GM12878 (cell line): ENCODE measurements around the gene LGALSL. TPM values are rescaled to one million over a fixed set of nuclear protein-coding genes. Genes with fewer than 3 reads are reported as not detected.

ENCODE experiments used
- ATAC-seq: fragments of 200-7000 bp; cut with Tn5 transposase; 3 replicates; pipeline ENCODE4 v1.9.1; 2020; ENCODE audit warnings: mild to moderate bottlenecking, moderate library complexity
- BruUV-seq: library from RNA; stranded (reverse); fragments of 400-500 nt; replicated peaks from 2 replicates; lab custom pipeline; 2021; lab: Mats Ljungman, UMichigan
- CTCF ChIA-PET: fragments of 300-600 bp; sonication (Branson Sonifier 250); formaldehyde crosslinking; extraction: SDS; loops from one replicate; lab custom pipeline; 2021; ENCODE audit warnings: inconsistent platforms; lab: Yijun Ruan, JAX
- POLR2A ChIA-PET: fragments of 350-600 bp; formaldehyde crosslinking; extraction: SDS; loops from one replicate; lab custom pipeline; 2021; ENCODE audit warnings: inconsistent platforms; lab: Charles Lee
- RAD21 ChIA-PET: fragments of 300-600 bp; sonication (Branson Sonifier 250); formaldehyde crosslinking; loops from one replicate; lab custom pipeline; 2023; ENCODE audit warnings: antibody characterized with exemption; ENCODE audit not compliant: unreplicated experiment; lab: Charles Lee
- SMC1A ChIA-PET: fragments of 300-600 bp; sonication (Branson Sonifier 250); formaldehyde crosslinking; loops from one replicate; lab custom pipeline; 2023; ENCODE audit not compliant: unreplicated experiment, uncharacterized antibody; lab: Charles Lee
- DNase-seq: peaks from one replicate; pipeline ENCODE4 v3.0.0-alpha.2; 2011; ENCODE audit warnings: low read depth, low spot score
- FAIRE-seq: peaks from 3 replicates; lab custom pipeline; 2011; peaks lifted over from hg19 to GRCh38; lab: Jason Lieb, UNC
- H2AFZ ChIP-seq: 2 replicates; pipeline ENCODE4 v1.6.0; 2011; ENCODE audit warnings: low read depth, low read length, control low read depth; ENCODE audit not compliant: control insufficient read depth
- H3K27ac ChIP-seq: 2 replicates; pipeline ENCODE4 v1.5.1; 2011; ENCODE audit warnings: control low read depth; ENCODE audit not compliant: control insufficient read depth, insufficient read depth
- H3K27me3 ChIP-seq, 2 experiments: replicated peaks in 1 of 2; 2 replicates each; pipeline versions ENCODE4 v1.6.0 to v1.6.1; 2011; ENCODE audit warnings: low read length in 1 of 2; ENCODE audit not compliant: control insufficient read depth in 2 of 2, insufficient read depth in 2 of 2
- H3K36me3 ChIP-seq, 2 experiments: 2 replicates each; pipeline ENCODE4 v1.5.1; 2011; ENCODE audit warnings: low read length in 1 of 2; ENCODE audit not compliant: control insufficient read depth in 2 of 2, insufficient read depth in 2 of 2
- H3K4me1 ChIP-seq: 2 replicates; pipeline ENCODE4 v1.6.1; 2011; ENCODE audit warnings: mild to moderate bottlenecking, low read length, moderate library complexity, mixed read lengths; ENCODE audit not compliant: control insufficient read depth, insufficient read depth
- H3K4me2 ChIP-seq: 2 replicates; pipeline ENCODE4 v1.6.0; 2011; ENCODE audit warnings: control low read depth; ENCODE audit not compliant: control insufficient read depth, insufficient read depth
- H3K4me3 ChIP-seq: fragments of 200-600 bp; sonication (generic); 2 replicates; pipeline ENCODE4 v1.5.1; 2016
- H3K79me2 ChIP-seq: 2 replicates; pipeline ENCODE4 v1.6.0; 2011; ENCODE audit warnings: low read length; ENCODE audit not compliant: control insufficient read depth, insufficient read depth
- H3K9ac ChIP-seq: 2 replicates; pipeline ENCODE4 v1.8.0; 2011; ENCODE audit warnings: low read length, control low read depth, mixed read lengths; ENCODE audit not compliant: control insufficient read depth, insufficient read depth
- H3K9me3 ChIP-seq: replicated peaks from 3 replicates; pipeline ENCODE4 v1.5.1; 2011; ENCODE audit warnings: mild to moderate bottlenecking, low read length; ENCODE audit not compliant: control insufficient read depth, insufficient read depth
- H4K20me1 ChIP-seq: 2 replicates; pipeline ENCODE4 v1.6.0; 2011; ENCODE audit not compliant: control insufficient read depth, insufficient read depth
- BMI1 ChIP-seq: fragments of 450-650 bp; IDR thresholded peaks from 2 replicates; pipeline ENCODE4 v1.6.1; 2016; ENCODE audit warnings: mild to moderate bottlenecking, moderate library complexity, borderline replicate concordance
- CEBPZ ChIP-seq: fragments of 150-350 bp; IDR thresholded peaks from 2 replicates; pipeline ENCODE4 v1.6.1; 2016; ENCODE audit warnings: low read depth, low read length
- FOXK2 ChIP-seq: fragments of 450-650 bp; IDR thresholded peaks from 2 replicates; pipeline ENCODE4 v1.6.1; 2017; ENCODE audit warnings: mild to moderate bottlenecking, moderate library complexity
- KLF5 ChIP-seq: fragments of 450-650 bp; IDR thresholded peaks from 2 replicates; pipeline ENCODE4 v1.6.1; 2014; ENCODE audit warnings: mild to moderate bottlenecking; ENCODE audit not compliant: partially characterized antibody
- POLR2AphosphoS2 ChIP-seq: IDR thresholded peaks from 2 replicates; pipeline ENCODE4 v1.6.1; 2011; ENCODE audit warnings: low read depth, mild to moderate bottlenecking, low read length, improper control_type of control experiment, moderate library complexity
- POLR2AphosphoS5 ChIP-seq: IDR thresholded peaks from 2 replicates; pipeline ENCODE4 v1.6.1; 2011; ENCODE audit warnings: mild to moderate bottlenecking, low read length, inconsistent platforms
- RCOR1 ChIP-seq: conservative IDR thresholded peaks from 2 replicates; pipeline ENCODE4 v1.6.1; 2012; ENCODE audit warnings: low read depth, low read length, improper control_type of control experiment
- SMARCA5 ChIP-seq: fragments of 450-650 bp; IDR thresholded peaks from 2 replicates; pipeline ENCODE4 v1.6.1; 2017; ENCODE audit warnings: mild to moderate bottlenecking
- TCF7 ChIP-seq: IDR thresholded peaks from 2 replicates; pipeline ENCODE4 v1.6.1; 2014; ENCODE audit warnings: antibody characterized with exemption, borderline replicate concordance
- USF1 ChIP-seq: IDR thresholded peaks from 2 replicates; pipeline ENCODE4 v1.6.1; 2011; ENCODE audit warnings: borderline replicate concordance, low read depth, mild to moderate bottlenecking, moderate library complexity, mixed read lengths, low read length; ENCODE audit not compliant: insufficient read depth; ENCODE audit errors: extremely low read length
- ZBED1 ChIP-seq: IDR thresholded peaks from 2 replicates; pipeline ENCODE4 v1.6.1; 2016; ENCODE audit warnings: borderline replicate concordance
- ZBTB11 ChIP-seq: fragments of 450-650 bp; formaldehyde crosslinking; IDR thresholded peaks from 2 replicates; pipeline ENCODE4 v1.5.0; 2022; ENCODE audit warnings: mild to moderate bottlenecking, missing genetic modification characterization
- ZNF274 ChIP-seq: IDR thresholded peaks from one replicate; pipeline ENCODE4 v1.8.0; 2011; ENCODE audit not compliant: insufficient read length, insufficient read depth
- WGBS: methylation state at CpG from one replicate; pipeline ENCODE4 v1.1.6; 2016; ENCODE audit warnings: low lambda C conversion rate; ENCODE audit not compliant: insufficient replicate concordance, insufficient coverage; ENCODE audit errors: missing lambda C conversion rate; 5-methylcytosine and 5-hydroxymethylcytosine counted together
- in situ Hi-C: fragments of 300-500 bp; cut with MboI; formaldehyde crosslinking; loops from 9 replicates; pipeline ENCODE4 v1.14.3; 2018; ENCODE audit warnings: mixed read lengths
- intact Hi-C: fragments of 100-400 bp; cut with micrococcal nuclease; formaldehyde crosslinking; loops from one replicate; pipeline ENCODE4 v1.14.2; 2022; ENCODE audit not compliant: unreplicated experiment
- polyA plus RNA-seq, 11 experiments: library from polyadenylated mRNA; depleted of rRNA in 4 of 11; unstranded in 6 of 11; stranded (reverse) in 5 of 11; fragments of >200 nt; fragmentation: Nextera tagmentation in 4 of 11; fragmentation: Illumina TruSeq in 1 of 11; extraction: Ambion mirVana in 4 of 11; extraction: Trizol in 1 of 11; gene quantifications; 1 replicate in 1 of 11; 2 replicates in 10 of 11; pipeline versions ENCODE4 v1.2.1 to v1.2.3, GENCODE V29; 2011 to 2016; ENCODE audit warnings: inconsistent platforms in 2 of 11, missing spikeins in 2 of 11, low read depth in 1 of 11
- total RNA-seq, 4 experiments: library from RNA; depleted of rRNA in 3 of 4; stranded (reverse); fragments of >200 nt in 3 of 4; fragmentation: Illumina TruSeq in 1 of 4; extraction: Trizol in 1 of 4; gene quantifications; 2 replicates each; pipeline versions ENCODE4 v1.2.1 to v1.2.3, GENCODE V29; 2013 to 2021
- TF ChIP-seq, protein P1 (sequence below): IDR thresholded peaks from 2 replicates; pipeline ENCODE4 v1.6.1; 2012; ENCODE audit warnings: low read length, inconsistent platforms
- TF ChIP-seq, protein P2 (sequence below): IDR thresholded peaks from 2 replicates; pipeline ENCODE4 v1.6.1; 2012; ENCODE audit warnings: low read depth, low read length, improper control_type of control experiment

LGALSL gene
- total and polyA plus RNA-seq, 10 of the 15 experiments (the other 5 are each of a cell fraction or from before 2014, with no cell fraction given), result 3.3 to 9.1 (median 4.9) TPM

GRCh38 chr2:64442277-64442676, 11.7 kb upstream of the LGALSL start:
- H3K79me2 ChIP-seq, result no peaks in the 10 kb centered on the region
- BruUV-seq, result no TSS peak
- no peaks in the 10 kb centered on the region for H3K36me3 ChIP-seq
- ATAC-seq (no peak), FAIRE-seq (no peak), DNase-seq (no peak)
- WGBS, result 34% methylated on average over 4 of the region's 4 CpGs
- no peak overlapping the region for H3K4me2 ChIP-seq
- H3K4me3 ChIP-seq, result no peak overlapping the region
- 0 out of 2 replicates have a peak, but pooled peaks cover 5% of the 10 kb centered on the region for H3K4me1 ChIP-seq
- H3K27ac ChIP-seq, result no peak overlapping the region
- H3K9ac ChIP-seq, result no peak overlapping the region
- in situ Hi-C loops (no loop called here), intact Hi-C loops (no loop called here)
- ChIA-PET SMC1A (interaction anchor here (0.7 to 1.1 kb wide), 2 partner anchors 112 to 114 kb away, joined by 3 read pairs; no protein-coding TSS in a partner anchor), CTCF (interaction anchor here (1.7 kb wide), 1 partner anchor 45 kb away, joined by 3 read pairs; no protein-coding TSS in a partner anchor), POLR2A (no interaction called here), RAD21 (interaction anchor here (0.6 kb wide), 1 partner anchor 116 kb away, joined by 3 read pairs; no protein-coding TSS in a partner anchor)
- H2AFZ ChIP-seq, result no peak overlapping the region
- H3K27me3 ChIP-seq, result no peaks in the 10 kb centered on the region
- H4K20me1 ChIP-seq, result no peaks in the 10 kb centered on the region
- no peaks in the 10 kb centered on the region for H3K9me3 ChIP-seq
- TF ChIP-seq POLR2AphosphoS2, result no peak
- no peak for TF ChIP-seq RCOR1
- TF ChIP-seq, protein P1, sequence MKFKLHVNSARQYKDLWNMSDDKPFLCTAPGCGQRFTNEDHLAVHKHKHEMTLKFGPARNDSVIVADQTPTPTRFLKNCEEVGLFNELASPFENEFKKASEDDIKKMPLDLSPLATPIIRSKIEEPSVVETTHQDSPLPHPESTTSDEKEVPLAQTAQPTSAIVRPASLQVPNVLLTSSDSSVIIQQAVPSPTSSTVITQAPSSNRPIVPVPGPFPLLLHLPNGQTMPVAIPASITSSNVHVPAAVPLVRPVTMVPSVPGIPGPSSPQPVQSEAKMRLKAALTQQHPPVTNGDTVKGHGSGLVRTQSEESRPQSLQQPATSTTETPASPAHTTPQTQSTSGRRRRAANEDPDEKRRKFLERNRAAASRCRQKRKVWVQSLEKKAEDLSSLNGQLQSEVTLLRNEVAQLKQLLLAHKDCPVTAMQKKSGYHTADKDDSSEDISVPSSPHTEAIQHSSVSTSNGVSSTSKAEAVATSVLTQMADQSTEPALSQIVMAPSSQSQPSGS, result no peak
- TF ChIP-seq ZNF274, result no peak
- TF ChIP-seq ZBED1, result no peak
- TF ChIP-seq FOXK2, result no peak
- TF ChIP-seq ZBTB11 (CRISPR knock-in tag), result no peak
- no peak for TF ChIP-seq POLR2AphosphoS5
- no peak for TF ChIP-seq SMARCA5
- TF ChIP-seq KLF5, result no peak
- no peak for TF ChIP-seq CEBPZ
- TF ChIP-seq, protein P2, sequence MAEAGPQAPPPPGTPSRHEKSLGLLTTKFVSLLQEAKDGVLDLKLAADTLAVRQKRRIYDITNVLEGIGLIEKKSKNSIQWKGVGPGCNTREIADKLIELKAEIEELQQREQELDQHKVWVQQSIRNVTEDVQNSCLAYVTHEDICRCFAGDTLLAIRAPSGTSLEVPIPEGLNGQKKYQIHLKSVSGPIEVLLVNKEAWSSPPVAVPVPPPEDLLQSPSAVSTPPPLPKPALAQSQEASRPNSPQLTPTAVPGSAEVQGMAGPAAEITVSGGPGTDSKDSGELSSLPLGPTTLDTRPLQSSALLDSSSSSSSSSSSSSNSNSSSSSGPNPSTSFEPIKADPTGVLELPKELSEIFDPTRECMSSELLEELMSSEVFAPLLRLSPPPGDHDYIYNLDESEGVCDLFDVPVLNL, result no peak
- TF ChIP-seq BMI1, result no peak
- no peak for TF ChIP-seq TCF7
- no peak for TF ChIP-seq USF1
